Natural killer cell (primary cell): ENCODE measurements around the gene PRTN3. TPM values are rescaled to one million over a fixed set of nuclear protein-coding genes. Genes with fewer than 3 reads are reported as not detected.

Experiments
- ATAC-seq, 3 donors: fragments of 150-1000 bp in 2 of 3; fragments of 200-7000 bp in 1 of 3; cut with Tn5 transposase; 1 replicate in 1 of 3; 2 replicates in 2 of 3; pipeline ENCODE4 v1.10.0; 2021; ENCODE audit warnings: mild to moderate bottlenecking in 2 of 3, moderate library complexity in 2 of 3
- DNase-seq, 2 donors: peaks; one replicate each; pipeline versions ENCODE4 v3.0.0 to v3.0.0-alpha.2; 2013 to 2021; ENCODE audit warnings: mixed read lengths in 1 of 2
- H3K27ac ChIP-seq: one replicate; pipeline ENCODE4 v1.5.1; 2013; ENCODE audit warnings: mild to moderate bottlenecking, low read length
- H3K27me3 ChIP-seq: one replicate; pipeline ENCODE4 v1.6.1; 2013; ENCODE audit warnings: low read length; ENCODE audit not compliant: control insufficient read depth, insufficient read depth
- H3K36me3 ChIP-seq: one replicate; pipeline ENCODE4 v1.6.1; 2013; ENCODE audit warnings: low read length; ENCODE audit not compliant: control insufficient read depth, insufficient read depth
- H3K4me1 ChIP-seq: one replicate; pipeline ENCODE4 v1.6.1; 2013; ENCODE audit warnings: low read length; ENCODE audit not compliant: control insufficient read depth, insufficient read depth
- H3K4me3 ChIP-seq: one replicate; pipeline ENCODE4 v1.5.1; 2013; ENCODE audit warnings: low read length
- H3K9me3 ChIP-seq: one replicate; pipeline ENCODE4 v1.6.1; 2013; ENCODE audit warnings: low read length; ENCODE audit not compliant: control insufficient read depth, insufficient read depth
- H3K27ac Mint-ChIP-seq, 2 donors: one replicate each; pipeline ENCODE4 v1.8.0; 2022; ENCODE audit warnings: mild to moderate bottlenecking in 2 of 2, mixed read lengths in 2 of 2, moderate library complexity in 1 of 2
- H3K27me3 Mint-ChIP-seq, 2 donors: one replicate each; pipeline ENCODE4 v1.8.0; 2022; ENCODE audit warnings: low read depth in 2 of 2, mixed read lengths in 2 of 2
- H3K36me3 Mint-ChIP-seq: one replicate; pipeline ENCODE4 v1.8.0; 2022; ENCODE audit warnings: mixed read lengths
- H3K4me1 Mint-ChIP-seq, 2 donors: one replicate each; pipeline ENCODE4 v1.8.0; 2022; ENCODE audit warnings: mixed read lengths in 2 of 2
- H3K4me3 Mint-ChIP-seq: one replicate; pipeline ENCODE4 v1.8.0; 2022; ENCODE audit warnings: mild to moderate bottlenecking, moderate library complexity, mixed read lengths
- H3K9me3 Mint-ChIP-seq, 2 donors: one replicate each; pipeline ENCODE4 v1.8.0; 2022; ENCODE audit warnings: mixed read lengths in 2 of 2
- CTCF ChIP-seq: fragments of 200-600 bp; IDR thresholded peaks from one replicate; pipeline ENCODE4 v1.8.0; 2022; ENCODE audit warnings: antibody characterized with exemption
- WGBS: methylation state at CpG from one replicate; pipeline ENCODE4 v1.1.7; 2013; ENCODE audit warnings: missing lambda C conversion rate; ENCODE audit not compliant: insufficient coverage; 5-methylcytosine and 5-hydroxymethylcytosine counted together
- intact Hi-C: fragments of 100-400 bp; cut with micrococcal nuclease; formaldehyde crosslinking; loops from one replicate; pipeline ENCODE4 v1.14.2; 2022
- total RNA-seq, 4 donors: library from RNA; stranded (reverse); fragments of 120-200 nt in 1 of 4; gene quantifications; one replicate each; pipeline versions ENCODE4 v1.2.3 to v1.2.4, GENCODE V29; 2013 to 2022

Gene PRTN3
- total RNA-seq, 3 donors from 2014 or later (not counting 1 experiment from before 2014, with no cell fraction given), result 0.36 to 0.73 TPM; not detected in 1

GRCh38 chr19:871446-872265 lies 30.9 kb downstream of the PRTN3 start:
- TF ChIP-seq CTCF, result no peak
- Mint-ChIP-seq H3K36me3 (no peaks in the 10 kb centered on the region), H3K4me1 (peaks cover 0 to 14% of the 10 kb centered on the region in 2 donors), H3K4me3 (peak overlapping the region; percentile 31), H3K27ac (peak overlapping the region in 1 of 2 donors; percentile 70), H3K27me3 (no peaks in the 10 kb centered on the region), H3K9me3 (no peaks in the 10 kb centered on the region)
- ATAC-seq, result no peak
- WGBS, result 96% methylated on average over 21 of the region's 33 CpGs
- Histone ChIP-seq H3K9me3 (no peaks in the 10 kb centered on the region), H3K4me3 (no peak overlapping the region), H3K27me3 (no peaks in the 10 kb centered on the region), H3K36me3 (peaks cover 18% of the 10 kb centered on the region), H3K4me1 (peaks cover 20% of the 10 kb centered on the region), H3K27ac (no peak overlapping the region)
- DNase-seq, result peak in 1 of 2 donors; percentile 69
- intact Hi-C loops, result no loop called here

GRCh38 chr19:872266-872951 lies 31.6 kb downstream of the PRTN3 start:
- no peaks in the 10 kb centered on the region for H3K27me3 Mint-ChIP-seq
- peaks cover 20% of the 10 kb centered on the region for H3K4me1 ChIP-seq
- no peaks in the 10 kb centered on the region for H3K27me3 ChIP-seq
- intact Hi-C loops, result no loop called here
- H3K27ac ChIP-seq, result no peak overlapping the region
- peak overlapping the region; percentile 17 for H3K4me3 Mint-ChIP-seq
- no peak overlapping the region for H3K4me3 ChIP-seq
- TF ChIP-seq CTCF, result no peak
- H3K9me3 Mint-ChIP-seq, result no peaks in the 10 kb centered on the region
- peaks cover 19% of the 10 kb centered on the region for H3K36me3 ChIP-seq
- 68% methylated on average over 27 of the region's 27 CpGs for WGBS
- ATAC-seq (peak; percentile 60 to 77 (median 71)), DNase-seq (peak in 1 of 2 donors; percentile 94)
- H3K36me3 Mint-ChIP-seq, result no peaks in the 10 kb centered on the region
- no peaks in the 10 kb centered on the region for H3K9me3 ChIP-seq
- peak overlapping the region; percentile 48 to 70 for H3K27ac Mint-ChIP-seq
- peaks cover 0 to 12% of the 10 kb centered on the region in 2 donors for H3K4me1 Mint-ChIP-seq

- Mint-ChIP-seq H3K36me3 (no peaks in the 10 kb centered on the region), H3K27ac (peak overlapping the region; percentile 48 to 70), H3K9me3 (no peaks in the 10 kb centered on the region), H3K4me3 (peak overlapping the region; percentile 56), H3K27me3 (no peaks in the 10 kb centered on the region), H3K4me1 (peaks cover 0 to 9% of the 10 kb centered on the region in 2 donors)
- WGBS, result 78% methylated on average over 10 of the region's 13 CpGs
- Histone ChIP-seq H3K4me3 (no peak overlapping the region), H3K27me3 (no peaks in the 10 kb centered on the region), H3K4me1 (peaks cover 20% of the 10 kb centered on the region), H3K27ac (no peak overlapping the region), H3K36me3 (peaks cover 12% of the 10 kb centered on the region), H3K9me3 (no peaks in the 10 kb centered on the region)
- TF ChIP-seq CTCF, result no peak
- DNase-seq (peak in 1 of 2 donors; percentile 92), ATAC-seq (peak; percentile 80 to 91 (median 88))
- intact Hi-C loops, result no loop called here
Measured at GRCh38 chr19:873084-873483, 32.3 kb downstream of the PRTN3 start.
